Activated T-cell treated with anti-CD3 and anti-CD28 coated beads for 24 hours (primary cell): Measurements from ENCODE around the gene ADH7.

Experiments used
- DNase-seq: peaks from one replicate; pipeline ENCODE4 v3.0.0-alpha.2; 2020; ENCODE audit warnings: low read depth

Gene ADH7

GRCh38 chr4:99435154-99435553 is at the start of gene ADH7:
Gene ADH7 (minus strand): TSS chr4:99435342. CDS start chr4:99435233, 109 bp downstream.
- DNase-seq, result no peak

GRCh38 chr4:99483636-99484035 is 48.5 kb upstream of the ADH7 start:
- no peak for DNase-seq

- no peak for DNase-seq
Observed at GRCh38 chr4:99473131-99473530, 38.0 kb upstream of the ADH7 start.

GRCh38 chr4:99471896-99472295 is 36.8 kb upstream of the ADH7 start:
- DNase-seq, result no peak

- DNase-seq, result no peak
Observed at GRCh38 chr4:99471349-99471748, 36.2 kb upstream of the ADH7 start.

DNA sequence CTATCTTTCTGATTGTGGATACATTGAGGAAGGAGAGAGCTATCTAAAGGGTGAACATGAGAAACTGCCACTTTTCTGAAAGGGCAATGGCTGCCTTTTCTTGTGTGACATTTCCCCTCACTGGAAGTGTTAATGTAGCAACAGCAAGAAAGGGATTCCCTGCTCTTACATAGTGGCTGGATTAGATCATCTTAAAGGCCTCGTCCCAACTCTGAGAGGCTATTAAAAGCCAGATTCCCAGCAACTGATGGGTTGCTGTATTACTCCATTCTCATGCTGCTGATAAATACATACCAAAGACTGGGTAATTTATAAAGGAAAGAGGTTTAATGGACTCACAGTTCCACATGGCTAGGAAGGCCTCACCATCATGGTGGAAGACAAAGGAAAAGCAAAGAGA is 33.7 kb upstream of the ADH7 start:
- no peak for DNase-seq

- no peak for DNase-seq
Observed at GRCh38 chr4:99467887-99468286, 32.7 kb upstream of the ADH7 start.

DNA sequence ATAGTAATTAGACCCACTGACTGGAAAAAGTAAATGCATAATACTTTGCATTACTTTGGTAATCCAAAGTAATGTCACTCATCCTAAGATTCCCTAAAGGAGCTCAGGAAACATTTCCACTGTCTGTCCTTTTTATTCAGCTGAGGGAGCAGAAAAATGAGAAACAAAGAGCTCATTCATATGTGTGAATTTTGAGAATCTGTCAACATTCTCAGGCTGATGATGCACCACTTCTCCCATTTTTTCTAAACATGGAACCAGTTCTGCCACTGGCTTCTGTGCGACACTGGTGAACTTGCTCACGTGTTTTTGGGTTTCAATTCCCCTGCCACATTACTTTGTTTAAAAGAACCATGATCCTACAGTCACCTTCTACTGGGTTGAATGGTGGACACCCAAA is 28.4 kb upstream of the ADH7 start:
- no peak for DNase-seq

DNA sequence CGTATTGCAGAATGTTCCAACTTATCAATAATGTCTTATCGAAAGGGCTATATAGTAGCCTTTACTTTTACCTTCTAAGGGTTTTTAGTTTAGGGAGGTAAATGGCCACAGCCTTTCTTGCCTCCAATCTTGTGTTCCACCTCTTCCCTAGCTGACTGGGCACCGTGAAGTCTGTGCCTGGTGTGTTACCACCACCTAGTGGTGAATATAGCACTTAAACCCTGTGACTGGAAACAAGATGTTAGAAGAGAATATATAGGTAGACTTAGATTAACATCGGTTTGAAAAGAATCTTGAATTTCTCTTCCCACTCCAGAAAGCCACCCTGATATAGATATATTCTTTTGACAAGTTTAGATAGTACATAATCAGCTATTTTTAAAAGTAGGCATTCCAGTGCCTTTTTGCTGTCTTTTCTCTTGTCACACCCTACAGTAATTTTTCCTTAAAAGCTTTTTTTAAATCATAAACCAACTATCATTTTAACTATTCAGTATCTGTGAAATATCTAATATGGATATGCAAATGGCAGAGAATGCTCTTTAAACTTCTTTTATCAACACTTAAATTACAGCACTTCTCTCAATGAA is 27.8 kb upstream of the ADH7 start:
- DNase-seq, result peak; percentile 32

DNA sequence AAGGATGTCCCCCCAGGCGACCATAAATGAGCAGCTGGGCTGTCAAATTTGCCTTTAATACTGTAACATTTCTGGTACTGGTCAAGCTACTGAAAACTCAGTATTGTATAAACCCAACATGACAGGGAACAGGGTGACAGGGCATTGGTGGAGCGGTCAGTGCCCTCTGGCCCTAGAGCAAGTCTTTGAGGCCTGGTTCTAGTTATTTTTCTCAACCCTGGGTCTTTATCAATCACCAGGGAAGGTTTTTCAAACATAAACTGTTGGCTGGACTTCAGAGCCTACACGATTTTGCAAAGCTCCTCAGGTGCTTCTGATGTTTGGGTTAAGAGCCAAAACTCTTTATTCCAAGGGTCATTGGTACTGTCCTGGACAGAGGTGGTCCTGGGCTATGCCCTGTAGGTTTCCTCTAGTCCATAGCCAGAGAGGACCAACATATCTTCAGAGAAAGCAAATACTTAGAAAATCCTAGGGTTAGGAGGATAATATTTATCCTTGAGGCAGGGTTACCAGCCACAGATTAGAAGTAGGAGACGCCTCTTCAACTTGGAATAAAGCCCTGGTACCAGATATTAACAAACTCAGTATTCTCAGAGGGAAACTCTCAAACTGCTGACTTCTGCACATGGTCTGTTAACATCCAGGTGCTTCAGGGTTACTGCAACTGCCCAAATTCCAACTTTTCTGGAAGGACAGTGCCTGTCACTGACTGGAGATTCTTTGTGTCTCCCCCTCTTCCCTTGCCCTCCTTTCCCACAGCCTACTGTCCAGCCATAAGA is 26.7 kb upstream of the ADH7 start:
- no peak for DNase-seq

DNA sequence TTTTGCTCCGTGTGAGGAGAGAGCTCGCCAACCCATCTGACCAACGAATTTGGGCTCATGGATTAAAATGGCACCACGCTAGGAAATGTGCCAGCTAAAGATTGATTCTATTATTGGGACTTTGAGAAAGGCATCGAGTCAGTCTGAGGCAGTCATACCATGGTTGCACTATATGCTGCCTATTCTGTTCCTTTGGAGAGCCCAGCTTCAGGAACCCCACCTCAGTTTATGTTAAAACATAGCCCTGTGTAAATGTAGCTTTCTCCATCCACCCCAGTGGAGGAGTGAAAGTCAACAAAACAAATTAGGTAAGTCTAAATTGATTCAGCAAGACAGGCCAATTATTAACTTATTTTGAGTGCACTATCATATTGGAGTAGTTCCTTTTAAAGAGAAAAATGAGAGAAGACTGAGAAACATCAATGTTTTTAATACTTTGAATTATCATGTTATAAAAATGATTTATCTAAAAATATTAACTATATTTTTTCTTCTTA is 24.5 kb upstream of the ADH7 start:
- no peak for DNase-seq

DNA sequence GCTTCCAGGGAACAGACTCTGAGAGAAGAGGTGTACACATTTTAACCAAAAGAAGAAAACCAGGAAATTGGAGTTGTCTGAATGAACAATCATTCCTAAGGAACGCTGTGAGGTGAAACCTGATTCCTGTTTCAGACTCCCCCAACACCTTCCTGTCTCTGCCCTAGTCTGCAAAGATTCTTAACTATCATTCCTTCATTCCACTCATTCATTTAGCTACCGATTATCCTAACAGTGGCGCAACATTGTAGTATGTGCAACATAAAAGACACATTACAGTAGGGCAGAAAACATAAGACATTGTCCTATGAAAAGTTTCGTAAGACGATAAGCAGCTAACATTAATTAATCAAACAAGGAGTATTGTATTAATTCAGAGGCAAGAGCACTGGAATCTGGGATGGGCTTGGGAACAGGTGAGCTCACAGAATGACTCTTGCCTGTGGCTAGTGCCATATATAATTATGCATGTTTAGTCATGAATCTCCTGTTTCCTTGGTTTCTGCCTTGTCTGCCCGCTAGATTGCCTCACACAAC is 23.8 kb upstream of the ADH7 start:
- no peak for DNase-seq

GRCh38 chr4:99457676-99458075 is 22.5 kb upstream of the ADH7 start:
- no peak for DNase-seq

DNA sequence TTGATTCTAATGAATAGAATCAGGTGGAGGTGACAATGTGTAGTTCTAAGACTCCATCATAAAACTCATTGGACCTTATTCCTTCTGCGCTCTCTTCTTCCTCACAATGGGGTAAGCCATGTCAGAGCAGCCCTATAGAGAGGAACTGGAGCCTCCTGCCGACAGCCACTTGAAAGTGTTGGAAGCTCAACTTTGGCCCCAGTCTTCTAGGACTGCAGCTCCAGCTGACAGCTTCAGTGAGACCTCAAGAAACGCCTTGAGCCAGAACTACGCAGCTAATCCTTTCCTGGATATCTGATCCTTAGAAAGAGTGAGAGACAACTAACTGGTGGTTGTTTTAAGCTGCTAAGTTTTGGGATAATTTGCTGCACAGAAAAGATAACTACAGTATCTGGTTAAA is 22.1 kb upstream of the ADH7 start:
- DNase-seq, result no peak

DNA sequence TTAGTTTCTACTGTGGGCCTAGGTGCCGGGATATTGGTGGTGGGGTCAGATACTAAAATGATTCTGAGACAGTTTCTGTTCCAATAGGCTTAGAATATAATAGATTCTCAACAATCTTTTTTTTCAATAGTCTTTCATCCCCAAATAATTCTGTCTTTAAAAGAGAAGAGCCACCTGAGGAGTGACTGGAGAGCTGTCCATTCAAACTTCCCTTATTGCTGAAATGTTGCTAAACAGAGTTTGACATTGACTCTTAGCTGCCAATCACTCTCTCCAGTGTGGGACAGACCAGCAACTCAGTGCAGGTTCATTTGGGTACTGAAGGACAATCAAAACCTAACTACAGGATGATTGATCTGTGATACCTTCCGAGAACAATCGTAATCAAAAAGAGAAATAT is 12.4 kb upstream of the ADH7 start:
- no peak for DNase-seq

DNA sequence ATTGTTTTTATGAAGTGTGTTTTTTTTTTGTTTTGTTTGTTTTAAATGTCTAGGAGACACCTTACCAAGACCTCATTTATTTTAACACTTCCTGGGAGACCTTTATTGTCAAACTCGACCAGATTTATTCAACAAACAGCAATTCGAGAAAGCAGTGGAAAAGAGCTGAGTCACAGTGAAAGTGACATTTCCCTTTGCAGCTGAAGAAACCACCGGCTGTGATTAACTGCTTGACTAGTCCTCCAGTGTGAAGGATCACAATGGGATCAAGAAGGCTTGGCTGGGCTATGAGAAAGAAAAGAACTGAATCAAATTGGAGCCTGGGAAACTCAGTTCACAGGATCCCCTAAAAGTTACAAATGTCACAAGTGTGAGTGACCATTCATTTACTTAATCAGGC is 11.9 kb upstream of the ADH7 start:
- no peak for DNase-seq

DNA sequence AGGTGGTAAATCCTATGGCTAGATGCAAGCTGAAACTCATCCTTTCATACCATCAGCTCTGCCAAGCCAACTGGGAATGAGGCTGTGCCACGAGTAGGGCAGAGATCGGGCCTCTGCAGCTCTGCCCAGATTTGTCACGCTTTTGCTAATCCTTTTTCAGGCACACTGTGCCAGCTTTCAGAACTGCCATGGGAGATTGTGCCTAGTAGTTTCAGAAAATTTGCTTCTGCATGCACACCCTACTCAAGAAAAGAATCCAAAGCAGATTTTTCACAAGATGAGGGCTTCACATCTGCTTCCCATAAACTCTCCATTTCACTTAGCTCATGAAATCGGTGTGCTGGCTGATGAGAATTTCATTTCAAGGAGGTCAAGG is 3.3 kb upstream of the ADH7 start:
- DNase-seq, result no peak

GRCh38 chr4:99437723-99438404 is 2.7 kb upstream of the ADH7 start:
- no peak for DNase-seq

GRCh38 chr4:99436976-99437722 is 2.0 kb upstream of the ADH7 start:
- no peak for DNase-seq

DNA sequence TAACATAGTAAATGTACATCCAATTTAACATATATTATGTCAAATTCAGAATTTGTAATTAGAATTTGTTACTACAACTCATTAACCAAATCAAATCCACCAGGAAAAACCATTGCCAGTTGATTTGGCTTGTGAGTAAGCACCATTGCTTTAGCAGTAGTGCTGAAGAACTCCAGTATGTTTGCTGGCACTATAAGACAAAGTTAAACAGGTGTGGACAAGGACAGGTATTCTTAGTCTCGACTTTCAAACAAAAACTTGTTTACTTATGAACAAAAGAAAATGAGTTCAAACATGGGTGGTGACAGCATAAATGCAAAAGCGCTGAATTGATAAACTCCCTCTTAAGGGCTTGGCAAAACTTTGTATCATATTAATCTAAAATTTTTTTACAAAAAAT is 1.3 kb upstream of the ADH7 start:
- no peak for DNase-seq

- no peak for DNase-seq
Observed at GRCh38 chr4:99430106-99430505, 5.0 kb downstream of the ADH7 start.

GRCh38 chr4:99417125-99417524 is 18.0 kb downstream of the ADH7 start:
- no peak for DNase-seq
